GM12801 (cell line): ENCODE measurements around the gene PPM1N.

Experiments used
- CTCF ChIP-seq: IDR thresholded peaks from one replicate; pipeline ENCODE4 v1.5.1; 2011; ENCODE audit warnings: control low read depth; ENCODE audit not compliant: insufficient read length; ENCODE audit errors: extremely low read depth

PPM1N gene

GRCh38 chr19:45515807-45516401 lies 17.7 kb downstream of the PPM1N start:
- TF ChIP-seq CTCF = no peak

GRCh38 chr19:45517238-45517637 lies 19.0 kb downstream of the PPM1N start:
- TF ChIP-seq CTCF = no peak

- TF ChIP-seq CTCF = no peak
Measured at GRCh38 chr19:45517641-45518468, 19.6 kb downstream of the PPM1N start.

GRCh38 chr19:45518469-45518826 lies 20.2 kb downstream of the PPM1N start:
- no peak for TF ChIP-seq CTCF

GRCh38 chr19:45522010-45522941 lies 24.0 kb downstream of the PPM1N start:
- TF ChIP-seq CTCF = no peak

GRCh38 chr19:45523642-45524256 lies 25.5 kb downstream of the PPM1N start:
- TF ChIP-seq CTCF = peak; percentile 31
